Measurements from ENCODE around the gene SCO2.

- TF ChIP-seq CTCF (IDR thresholded peaks at IDR 0.05) = peak in 1 of 6 experiments; percentile 11
- no peak for TF ChIP-seq POLR2A (IDR thresholded peaks at IDR 0.05)
Measured at GRCh38 chr22:50569041-50569459, 43.7 kb upstream of the SCO2 start.

Data from Peyer's patch (tissue), 4 donors.